Limb (tissue), 2 donors: ENCODE measurements around the gene MLPH.
A peak's percentile ranks its signal among the peaks of the same experiment; 100 is the strongest.

Experiments
- DNase-seq, 2 donors: peaks; one replicate each; pipeline ENCODE4 v3.0.0-alpha.2; 2016; ENCODE audit errors: extremely low spot score in 2 of 2

MLPH gene

GRCh38 chr2:237540223-237540775, 53.2 kb downstream of the MLPH start:
- no peak for DNase-seq

- peak; percentile 35 to 58 for DNase-seq
Observed at GRCh38 chr2:237540823-237541222, 53.8 kb downstream of the MLPH start.

GRCh38 chr2:237541243-237541642, 54.2 kb downstream of the MLPH start:
- DNase-seq: no peak

GRCh38 chr2:237542001-237542704, 55.1 kb downstream of the MLPH start:
- no peak for DNase-seq

DNA sequence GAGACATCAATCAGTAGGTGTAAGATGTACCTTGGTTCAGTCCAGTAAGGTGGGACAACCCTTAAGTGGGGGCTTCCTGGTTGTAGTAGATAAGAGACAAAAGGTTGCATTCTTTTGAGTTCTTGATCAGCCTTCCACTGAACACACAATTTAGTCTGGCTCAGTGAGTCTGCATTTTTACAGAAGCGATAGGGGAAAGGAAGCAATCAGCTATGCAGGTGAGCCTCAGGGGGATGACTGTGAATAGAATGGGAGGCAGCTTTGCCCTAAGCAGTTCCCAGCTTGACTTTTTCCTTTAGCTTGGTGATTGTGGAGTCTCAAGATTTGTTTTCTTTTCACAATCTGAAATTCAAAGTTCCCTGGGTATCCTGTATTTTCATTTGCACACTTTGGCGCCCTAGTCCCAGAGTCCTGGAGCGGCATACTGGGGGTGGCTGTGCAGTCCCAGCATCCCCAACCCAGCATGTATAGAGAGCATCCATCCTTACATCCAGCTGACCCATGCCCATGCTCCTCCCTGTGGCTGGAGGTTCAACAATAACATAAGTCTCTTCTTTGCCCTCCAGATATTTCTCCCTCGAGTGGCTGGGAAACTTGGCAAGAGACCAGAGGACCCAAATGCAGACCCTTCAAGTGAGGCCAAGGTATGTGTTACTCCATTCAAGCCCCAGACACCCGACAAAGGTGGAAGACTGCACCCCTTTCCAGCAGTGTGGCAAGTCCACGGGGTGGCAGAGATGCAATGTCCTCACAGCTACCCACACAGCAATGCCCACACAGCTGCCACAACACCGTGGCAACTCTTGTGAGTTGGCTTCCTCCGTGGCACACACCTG, 59.2 kb downstream of the MLPH start:
- no peak for DNase-seq

- DNase-seq: no peak
Observed at GRCh38 chr2:237546876-237547395, 59.9 kb downstream of the MLPH start.

- no peak for DNase-seq
Observed at GRCh38 chr2:237547841-237548416, 60.9 kb downstream of the MLPH start.

DNA sequence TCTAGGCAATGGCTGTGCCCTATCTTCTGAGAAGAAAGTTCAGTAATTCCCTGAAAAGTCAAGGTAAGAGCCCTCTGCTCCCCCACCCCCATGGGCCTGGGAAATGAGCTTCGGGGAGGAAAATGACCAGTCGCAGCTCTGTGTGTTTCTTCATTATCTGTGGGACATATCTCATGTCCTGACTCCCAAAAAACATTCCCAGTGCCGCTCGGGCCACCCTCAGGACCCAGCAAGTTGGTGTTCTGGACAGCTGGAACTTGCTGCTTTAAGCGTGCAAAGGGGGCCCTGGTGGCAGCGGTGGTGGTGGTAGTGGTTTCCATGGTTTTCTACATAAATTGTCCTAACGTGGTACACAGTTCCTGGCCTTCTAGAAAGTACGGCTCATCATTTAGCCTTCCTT, 62.2 kb downstream of the MLPH start:
- DNase-seq: no peak

DNA sequence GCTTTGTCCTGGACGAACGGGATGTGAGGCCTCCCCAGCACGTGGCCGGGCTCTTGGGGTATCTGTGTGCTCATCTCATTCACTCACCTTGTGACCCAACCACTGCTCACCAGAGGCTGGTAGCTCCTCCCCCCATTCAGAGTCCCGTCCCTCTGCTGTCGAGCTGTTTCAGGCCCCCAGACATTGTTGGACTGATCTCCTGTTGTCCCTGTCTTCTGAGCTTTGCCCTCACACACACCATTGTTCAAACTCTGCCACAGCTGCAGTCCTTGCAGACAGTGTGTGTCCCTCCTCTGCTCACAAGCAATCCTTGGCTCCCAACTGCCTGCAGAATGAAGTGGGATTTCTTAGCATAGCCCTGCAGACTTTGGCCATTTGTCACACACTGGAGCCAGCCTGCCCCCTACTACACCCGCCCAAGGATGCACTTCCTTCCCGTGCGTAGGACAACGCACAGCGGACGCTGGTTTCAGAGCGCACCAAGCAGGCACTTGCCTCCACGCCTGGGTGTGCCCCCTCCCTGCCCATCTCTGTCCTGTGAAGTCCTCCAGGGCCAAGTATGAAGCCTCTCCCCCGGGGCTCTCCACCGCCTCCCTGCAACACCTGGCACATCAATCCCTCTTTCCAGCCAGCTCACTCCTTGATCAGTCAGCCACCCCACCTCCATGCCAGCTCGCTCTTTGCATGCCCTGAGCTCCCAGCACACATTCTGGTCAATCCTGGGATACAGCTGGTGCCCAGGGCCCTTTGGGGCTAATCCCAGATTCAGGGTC, 62.8 kb downstream of the MLPH start:
- no peak for DNase-seq

- no peak for DNase-seq
Observed at GRCh38 chr2:237551071-237551574, 64.1 kb downstream of the MLPH start.

- DNase-seq: no peak
Observed at GRCh38 chr2:237552908-237553307, 65.9 kb downstream of the MLPH start.

DNA sequence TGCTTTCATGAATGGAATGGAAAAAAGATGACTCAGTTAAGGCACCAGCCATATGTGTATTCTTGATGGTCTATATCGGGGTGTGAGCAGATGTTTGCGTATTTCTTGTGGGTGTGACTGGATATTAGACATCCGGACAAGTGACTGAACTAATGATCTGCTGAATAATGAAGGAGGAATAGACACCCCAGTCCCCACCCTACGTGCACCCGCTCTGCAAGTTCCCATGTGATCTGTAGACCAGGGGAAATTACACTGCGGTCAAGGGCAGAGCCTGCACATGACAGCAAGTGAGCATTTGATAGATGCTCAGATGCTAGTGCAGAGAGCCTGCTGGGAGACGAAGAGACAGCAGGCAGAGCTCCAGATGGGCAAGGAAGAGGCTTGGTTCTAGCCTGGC, 66.9 kb downstream of the MLPH start:
- no peak for DNase-seq

DNA sequence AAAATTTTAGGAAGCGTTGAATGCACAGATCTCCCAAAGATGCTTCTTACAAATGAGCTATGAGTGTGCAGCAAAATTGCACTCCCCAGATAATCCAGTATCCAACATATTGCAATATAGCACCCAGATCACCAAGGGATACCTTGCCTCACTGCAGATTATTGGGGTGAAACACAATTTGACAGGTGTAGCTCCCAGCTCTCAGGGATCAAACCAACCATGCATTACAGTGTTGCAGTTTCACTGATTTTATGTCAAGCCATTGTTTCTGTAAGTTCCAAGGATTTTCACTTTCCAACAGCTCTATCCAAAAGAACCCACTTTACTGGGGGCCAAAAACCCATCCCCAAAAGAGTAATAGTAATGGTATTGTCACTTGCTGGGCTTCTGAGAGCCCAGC, 68.5 kb downstream of the MLPH start:
- DNase-seq: no peak

DNA sequence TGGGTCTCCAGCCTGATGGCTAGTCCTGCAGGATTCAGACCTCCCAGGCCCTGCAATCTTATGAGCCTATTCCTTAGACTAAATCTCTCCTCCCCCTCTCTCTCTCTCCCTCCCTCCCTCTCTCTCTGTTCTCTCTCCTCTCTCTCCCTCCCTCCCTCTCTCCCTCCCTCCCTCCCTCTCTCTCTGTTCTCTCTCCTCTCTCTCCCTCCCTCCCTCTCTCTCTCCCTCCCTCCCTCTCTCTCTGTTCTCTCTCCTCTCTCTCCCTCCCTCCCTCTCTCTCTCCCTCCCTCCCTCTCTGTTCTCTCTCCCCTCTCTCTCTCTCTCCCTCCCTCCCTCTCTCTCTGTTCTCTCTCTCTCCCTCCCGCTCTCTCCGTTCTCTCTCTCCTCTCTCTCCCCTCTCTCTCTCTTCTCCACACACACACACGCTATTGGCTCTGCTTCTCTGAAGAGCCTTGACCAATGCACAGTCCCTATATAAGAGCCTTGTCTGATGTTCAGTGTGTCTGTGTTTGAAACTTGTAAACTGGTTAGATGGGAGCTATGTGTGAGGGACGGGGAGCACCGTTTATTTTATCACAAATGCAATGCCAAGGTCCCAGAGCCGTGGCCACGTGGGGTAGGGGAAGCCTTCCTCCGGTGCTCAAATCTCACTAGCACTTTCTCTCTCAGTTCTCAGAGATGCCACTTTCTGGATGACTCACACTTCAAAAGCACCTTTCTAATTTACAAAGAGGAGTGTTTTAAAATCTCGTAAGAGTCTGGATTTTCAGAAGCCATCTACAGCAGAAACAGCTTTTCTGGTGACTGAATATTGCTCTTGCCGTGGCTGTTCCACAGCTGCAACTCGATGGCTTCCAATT, 70.0 kb downstream of the MLPH start:
- DNase-seq: no peak

DNA sequence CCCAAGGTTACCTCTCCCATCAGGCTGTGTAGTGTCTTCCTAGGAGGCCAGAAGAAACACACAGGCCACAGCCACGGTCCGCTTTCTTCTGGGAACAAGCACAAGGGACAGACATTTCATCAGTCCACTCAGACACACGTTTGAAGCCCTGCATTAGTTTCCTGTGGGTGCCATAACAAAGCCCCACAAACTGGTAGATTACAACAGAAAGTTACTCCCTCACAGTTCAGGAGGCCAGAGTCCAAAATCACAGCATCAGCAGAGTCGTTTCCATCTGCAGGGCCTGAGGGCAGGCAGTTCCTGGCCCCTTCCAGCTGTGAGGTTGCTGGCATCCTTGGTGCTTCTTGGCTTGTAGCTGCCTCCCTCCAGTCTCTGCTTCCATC, 70.6 kb downstream of the MLPH start:
- DNase-seq: no peak

GRCh38 chr2:237558961-237559641, 72.0 kb downstream of the MLPH start:
- DNase-seq: peak in 1 of 2 donors; percentile 36

DNA sequence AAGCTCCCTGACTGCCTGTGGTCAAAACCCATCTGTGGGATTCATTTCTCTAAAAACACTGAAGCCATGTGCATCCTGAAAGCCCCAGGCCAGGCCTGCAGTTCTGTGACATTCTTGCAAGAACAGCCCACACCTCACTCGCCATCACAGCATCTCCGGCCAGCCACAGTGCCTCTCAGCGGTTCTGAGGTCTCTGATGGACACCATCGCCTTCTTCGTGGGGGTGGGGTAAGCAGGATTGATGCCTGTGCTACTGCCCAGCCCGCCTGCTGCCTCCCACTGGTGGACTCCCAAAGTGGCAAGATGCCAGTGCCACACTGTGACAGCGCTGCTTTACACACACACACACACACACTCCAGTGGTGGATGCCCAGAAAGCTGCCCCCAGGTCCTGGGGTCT, 74.2 kb downstream of the MLPH start:
- no peak for DNase-seq

- DNase-seq: peak in 1 of 2 donors; percentile 59
Observed at GRCh38 chr2:237563816-237564215, 76.8 kb downstream of the MLPH start.

DNA sequence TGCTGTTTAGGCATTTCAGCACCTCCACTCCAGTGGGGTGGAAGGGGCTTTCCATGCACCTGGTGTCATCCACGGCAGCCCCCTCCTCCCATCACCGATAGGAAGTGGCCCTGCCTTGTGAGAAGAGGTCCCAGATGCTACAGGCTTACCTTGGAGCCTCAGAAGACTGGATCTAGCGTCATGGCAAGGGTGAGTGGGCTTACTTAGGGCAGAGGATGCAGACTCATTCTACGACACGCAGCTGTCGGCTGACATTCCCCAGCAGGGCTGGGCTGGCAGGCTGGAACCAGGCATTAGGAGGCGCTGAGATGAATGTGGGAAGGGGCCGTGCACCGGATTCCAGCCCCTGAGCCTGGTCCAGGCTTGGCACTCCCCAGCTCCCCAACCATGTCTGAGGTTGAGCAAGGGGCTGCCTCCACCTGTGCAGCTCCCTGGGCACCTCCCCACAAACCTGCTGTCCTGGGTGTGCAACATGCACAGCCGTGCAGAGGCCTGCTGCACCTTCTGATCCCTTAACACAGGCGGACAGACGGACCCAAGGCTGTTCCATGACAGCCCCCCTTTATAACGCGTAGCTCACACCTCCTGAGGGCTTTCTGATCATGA, 77.6 kb downstream of the MLPH start:
- DNase-seq: peak in 1 of 2 donors; percentile 30
